Spinal cord (tissue), 10 donors: Measurements from ENCODE around the gene TUT7. TPM values are rescaled to one million over a fixed set of nuclear protein-coding genes. Genes with fewer than 3 reads are reported as not detected.
A peak's percentile ranks its signal among the peaks of the same experiment; 100 is the strongest.

ENCODE experiments used
- DNase-seq, 6 donors: peaks; one replicate each; pipeline versions ENCODE4 v3.0.0 to v3.0.0-alpha.2; 2013 to 2015; ENCODE audit warnings: low spot score in 6 of 6, low read depth in 4 of 6
- H3K27ac ChIP-seq: one replicate; pipeline ENCODE4 v1.5.1; 2013; ENCODE audit warnings: low read depth, low read length, control low read depth
- H3K27me3 ChIP-seq: one replicate; pipeline ENCODE4 v1.6.1; 2013; ENCODE audit warnings: low read length; ENCODE audit not compliant: control insufficient read depth, insufficient read depth
- H3K36me3 ChIP-seq: one replicate; pipeline ENCODE4 v1.6.1; 2013; ENCODE audit warnings: low read length; ENCODE audit not compliant: control insufficient read depth, insufficient read depth
- H3K4me1 ChIP-seq: one replicate; pipeline ENCODE4 v1.6.1; 2013; ENCODE audit warnings: low read length; ENCODE audit not compliant: control insufficient read depth, insufficient read depth
- H3K4me3 ChIP-seq: one replicate; pipeline ENCODE4 v1.5.1; 2013; ENCODE audit warnings: low read depth, low read length, control low read depth
- H3K9me3 ChIP-seq: one replicate; pipeline ENCODE4 v1.6.1; 2013; ENCODE audit warnings: low read length; ENCODE audit not compliant: control insufficient read depth, insufficient read depth
- WGBS: methylation state at CpG from one replicate; pipeline ENCODE4 v1.1.5; 2013; ENCODE audit warnings: missing lambda C conversion rate; ENCODE audit not compliant: insufficient coverage; 5-methylcytosine and 5-hydroxymethylcytosine counted together
- polyA plus RNA-seq, 2 donors: library from polyadenylated mRNA; unstranded; fragments of 120-200 nt; gene quantifications; one replicate each; pipeline ENCODE4 v1.2.1, GENCODE V29; 2013; ENCODE audit not compliant: insufficient read length in 2 of 2
- small RNA-seq: library from RNA; depleted of rRNA; stranded (forward); fragments of <200 nt; gene quantifications from one replicate; pipeline ENCODE3, GENCODE V24; 2014; ENCODE audit warnings: low replicate concordance
- total RNA-seq, 2 donors: library from RNA; depleted of rRNA in 1 of 2; stranded (reverse); fragments of 120-200 nt in 1 of 2; fragments of >200 nt in 1 of 2; gene quantifications; one replicate each; pipeline versions ENCODE4 v1.2.3 to v1.2.4, GENCODE V29; 2013 to 2014
- donor health status: healthy.

Gene TUT7
- total and polyA plus RNA-seq, 4 donors: 11.5 to 30.7 (median 21.3) TPM

- no CpG with 5 or more reads among the region's 1 CpG for WGBS
- no peak for DNase-seq
- no peak overlapping the region for H3K27ac ChIP-seq
- H3K4me1 ChIP-seq: peaks cover 4% of the 10 kb centered on the region
- H3K4me3 ChIP-seq: no peak overlapping the region
- no peaks in the 10 kb centered on the region for H3K27me3 ChIP-seq
- peaks cover 6% of the 10 kb centered on the region for H3K9me3 ChIP-seq
- H3K36me3 ChIP-seq: no peaks in the 10 kb centered on the region
These were observed 101.3 kb downstream of the TUT7 start for GRCh38 chr9:86252870-86253269.

- no peak overlapping the region for H3K4me3 ChIP-seq
- H3K36me3 ChIP-seq: no peaks in the 10 kb centered on the region
- peaks cover 6% of the 10 kb centered on the region for H3K9me3 ChIP-seq
- H3K27me3 ChIP-seq: no peaks in the 10 kb centered on the region
- H3K4me1 ChIP-seq: no peaks in the 10 kb centered on the region
- DNase-seq: no peak
- H3K27ac ChIP-seq: no peak overlapping the region
These were observed 104.1 kb downstream of the TUT7 start for GRCh38 chr9:86250123-86250522.

GRCh38 chr9:86248746-86249145 lies 105.5 kb downstream of the TUT7 start:
- peak in 1 of 6 donors; percentile 15 for DNase-seq
- no CpG with 5 or more reads among the region's 4 CpGs for WGBS
- Histone ChIP-seq H3K27ac (no peak overlapping the region), H3K36me3 (no peaks in the 10 kb centered on the region), H3K4me3 (no peak overlapping the region), H3K27me3 (no peaks in the 10 kb centered on the region), H3K4me1 (no peaks in the 10 kb centered on the region), H3K9me3 (peaks cover 6% of the 10 kb centered on the region)

- no peak overlapping the region for H3K27ac ChIP-seq
- no peak overlapping the region for H3K4me3 ChIP-seq
- WGBS: 51% methylated on average over 4 of the region's 6 CpGs
- no peaks in the 10 kb centered on the region for H3K9me3 ChIP-seq
- H3K4me1 ChIP-seq: peaks cover 5% of the 10 kb centered on the region
- no peak for DNase-seq
- H3K36me3 ChIP-seq: no peaks in the 10 kb centered on the region
- no peaks in the 10 kb centered on the region for H3K27me3 ChIP-seq
These were observed 107.5 kb downstream of the TUT7 start for GRCh38 chr9:86246752-86247161.

GRCh38 chr9:86242071-86242470 lies 112.1 kb downstream of the TUT7 start:
- H3K36me3 ChIP-seq: no peaks in the 10 kb centered on the region
- WGBS: 44% methylated on average over 1 of the region's 2 CpGs
- peak in 2 of 6 donors; percentile 19 to 48 for DNase-seq
- no peak overlapping the region for H3K4me3 ChIP-seq
- no peak overlapping the region for H3K27ac ChIP-seq
- H3K9me3 ChIP-seq: no peaks in the 10 kb centered on the region
- H3K4me1 ChIP-seq: peaks cover 5% of the 10 kb centered on the region
- H3K27me3 ChIP-seq: no peaks in the 10 kb centered on the region

GRCh38 chr9:86241216-86241615 lies 113.0 kb downstream of the TUT7 start:
- Histone ChIP-seq H3K9me3 (no peaks in the 10 kb centered on the region), H3K36me3 (no peaks in the 10 kb centered on the region), H3K4me3 (no peak overlapping the region), H3K4me1 (peaks cover 5% of the 10 kb centered on the region), H3K27ac (no peak overlapping the region), H3K27me3 (no peaks in the 10 kb centered on the region)
- no peak for DNase-seq
- WGBS: 98% methylated on average over 4 of the region's 7 CpGs

GRCh38 chr9:86238861-86239770 lies 115.1 kb downstream of the TUT7 start:
- Histone ChIP-seq H3K4me1 (peaks cover 5% of the 10 kb centered on the region), H3K27ac (no peak overlapping the region), H3K27me3 (no peaks in the 10 kb centered on the region), H3K4me3 (no peak overlapping the region), H3K9me3 (no peaks in the 10 kb centered on the region), H3K36me3 (no peaks in the 10 kb centered on the region)
- 74% methylated on average over 3 of the region's 10 CpGs for WGBS
- peak in 2 of 6 donors; percentile 22 to 50 for DNase-seq

Small RNA genes lying within 50 kb of the gene (small RNA-seq; reads per million reads assigned to genes)
- gene RN7SKP264: not detected

Other genes with a start within 250 kb of the TUT7 start
- gene C9orf153, start 94.8 kb downstream of the TUT7 start, total RNA-seq: 1 to 10 TPM in 1 of 2 donors, under 1 TPM in 1; 0.99 to 1.2 TPM
- gene C9orf153, start 94.8 kb downstream of the TUT7 start, polyA plus RNA-seq: under 1 TPM; 0.30 to 0.51 TPM
- gene ISCA1, start 71.9 kb downstream of the TUT7 start, total RNA-seq: 10 to 100 TPM; 62.3 to 89.1 TPM
- gene ISCA1, start 71.9 kb downstream of the TUT7 start, polyA plus RNA-seq: 10 to 100 TPM; 66.4 to 74.7 TPM